Measurements from ENCODE around the gene CCL4.

- TF ChIP-seq CTCF (IDR thresholded peaks at IDR 0.05) (no peak), POLR2A (IDR thresholded peaks at IDR 0.05) (no peak)
These were observed 39.2 kb downstream of the CCL4 start for GRCh38 chr17:36142806-36143205.
